ENCODE data around the gene MAP2K7. TPM values are rescaled to one million over a fixed set of nuclear protein-coding genes. Genes with fewer than 3 reads are reported as not detected.

MAP2K7 gene
- total RNA-seq, 2 donors from 2014 or later = 15.2 to 16.9 TPM

- Histone ChIP-seq H3K4me3 (peak overlapping the region; percentile 84), H3K36me3 (peaks cover 27% of the 10 kb centered on the region), H3K4me1 (ENCODE audit: control insufficient read depth in 1 of 2, low read depth in 2 of 2) (peaks cover 11 to 19% of the 10 kb centered on the region in 2 donors), H3K27me3 (replicated peaks; ENCODE audit: insufficient read depth) (no peaks in the 10 kb centered on the region), H3K9me3 (no peaks in the 10 kb centered on the region), H3K27ac (no peak overlapping the region)
- ATAC-seq (ENCODE audit: insufficient number of reproducible peaks, low FRiP score, low read depth) (no peak), DNase-seq (ENCODE audit: low spot score) (no peak)
- no peak for TF ChIP-seq CTCF (IDR thresholded peaks at IDR 0.05)
These were observed 38.4 kb downstream of the MAP2K7 start for GRCh38 chr19:7941895-7942596.

- TF ChIP-seq CTCF (IDR thresholded peaks at IDR 0.05) = no peak
- H3K4me1 ChIP-seq (ENCODE audit: control insufficient read depth in 1 of 2, low read depth in 2 of 2) = peaks cover 11 to 19% of the 10 kb centered on the region in 2 donors
- H3K27ac ChIP-seq = peak overlapping the region; percentile 91 to 96
- no peaks in the 10 kb centered on the region for H3K9me3 ChIP-seq
- DNase-seq (ENCODE audit: low spot score) (no peak), ATAC-seq (ENCODE audit: insufficient number of reproducible peaks, low FRiP score, low read depth) (no peak)
- peak overlapping the region; percentile 84 for H3K4me3 ChIP-seq
- peaks cover 17% of the 10 kb centered on the region for H3K36me3 ChIP-seq
- no peaks in the 10 kb centered on the region for H3K27me3 ChIP-seq (replicated peaks; ENCODE audit: insufficient read depth)
These were observed 39.3 kb downstream of the MAP2K7 start for GRCh38 chr19:7942981-7943443.

GRCh38 chr19:7943444-7944176 lies 39.9 kb downstream of the MAP2K7 start, which contains the start of gene TIMM44:
TIMM44 (minus strand) TSS chr19:7943666; CDS start chr19:7943651, 15 bp downstream.
- DNase-seq (ENCODE audit: low spot score) (peak; percentile 95), ATAC-seq (ENCODE audit: insufficient number of reproducible peaks, low FRiP score, low read depth) (peak; percentile 100)
- Histone ChIP-seq H3K4me3 (peak within 1 kb of the TSS; percentile 84), H3K27me3 (replicated peaks; ENCODE audit: insufficient read depth) (no peaks in the 10 kb centered on the region), H3K4me1 (ENCODE audit: control insufficient read depth in 1 of 2, low read depth in 2 of 2) (peaks cover 11 to 19% of the 10 kb centered on the region in 2 donors), H3K36me3 (peaks cover 12% of the 10 kb centered on the region), H3K27ac (peak within 1 kb of the TSS; percentile 91 to 96), H3K9me3 (no peaks in the 10 kb centered on the region)
- TF ChIP-seq CTCF (IDR thresholded peaks at IDR 0.05) = no peak

GRCh38 chr19:7944177-7944761 lies 40.6 kb downstream of the MAP2K7 start:
- peak; percentile 82 for DNase-seq (ENCODE audit: low spot score)
- ATAC-seq (ENCODE audit: insufficient number of reproducible peaks, low FRiP score, low read depth) = peak; percentile 34
- Histone ChIP-seq H3K27me3 (replicated peaks; ENCODE audit: insufficient read depth) (no peaks in the 10 kb centered on the region), H3K36me3 (peaks cover 12% of the 10 kb centered on the region), H3K4me3 (peak overlapping the region; percentile 84), H3K9me3 (no peaks in the 10 kb centered on the region), H3K4me1 (ENCODE audit: control insufficient read depth in 1 of 2, low read depth in 2 of 2) (peaks cover 11 to 19% of the 10 kb centered on the region in 2 donors), H3K27ac (peak overlapping the region; percentile 59 to 80)
- peak; percentile 84 for TF ChIP-seq CTCF (IDR thresholded peaks at IDR 0.05)

GRCh38 chr19:7947939-7948338 lies 44.3 kb downstream of the MAP2K7 start:
- no peak for ATAC-seq (ENCODE audit: insufficient number of reproducible peaks, low FRiP score, low read depth)
- no peak for DNase-seq (ENCODE audit: low spot score)
- no peaks in the 10 kb centered on the region for H3K36me3 ChIP-seq

More at GRCh38 chr19:7947939-7948338, 44.3 kb downstream of the MAP2K7 start:
- H3K4me1 ChIP-seq (ENCODE audit: control insufficient read depth in 1 of 2, low read depth in 2 of 2) = peaks cover 0 to 1% of the 10 kb centered on the region in 2 donors
- H3K4me3 ChIP-seq = no peak overlapping the region
- H3K27me3 ChIP-seq (replicated peaks; ENCODE audit: insufficient read depth) = no peaks in the 10 kb centered on the region
- no peak for TF ChIP-seq CTCF (IDR thresholded peaks at IDR 0.05)
- H3K27ac ChIP-seq = no peak overlapping the region
- no peaks in the 10 kb centered on the region for H3K9me3 ChIP-seq
